NCI-H1105 (cell line): Measurements from ENCODE around the gene MMEL1.

Experiments
- DNase-seq: peaks from one replicate; lab custom pipeline; 2025; lab: John Stamatoyannopoulos, UW

MMEL1 gene

DNA sequence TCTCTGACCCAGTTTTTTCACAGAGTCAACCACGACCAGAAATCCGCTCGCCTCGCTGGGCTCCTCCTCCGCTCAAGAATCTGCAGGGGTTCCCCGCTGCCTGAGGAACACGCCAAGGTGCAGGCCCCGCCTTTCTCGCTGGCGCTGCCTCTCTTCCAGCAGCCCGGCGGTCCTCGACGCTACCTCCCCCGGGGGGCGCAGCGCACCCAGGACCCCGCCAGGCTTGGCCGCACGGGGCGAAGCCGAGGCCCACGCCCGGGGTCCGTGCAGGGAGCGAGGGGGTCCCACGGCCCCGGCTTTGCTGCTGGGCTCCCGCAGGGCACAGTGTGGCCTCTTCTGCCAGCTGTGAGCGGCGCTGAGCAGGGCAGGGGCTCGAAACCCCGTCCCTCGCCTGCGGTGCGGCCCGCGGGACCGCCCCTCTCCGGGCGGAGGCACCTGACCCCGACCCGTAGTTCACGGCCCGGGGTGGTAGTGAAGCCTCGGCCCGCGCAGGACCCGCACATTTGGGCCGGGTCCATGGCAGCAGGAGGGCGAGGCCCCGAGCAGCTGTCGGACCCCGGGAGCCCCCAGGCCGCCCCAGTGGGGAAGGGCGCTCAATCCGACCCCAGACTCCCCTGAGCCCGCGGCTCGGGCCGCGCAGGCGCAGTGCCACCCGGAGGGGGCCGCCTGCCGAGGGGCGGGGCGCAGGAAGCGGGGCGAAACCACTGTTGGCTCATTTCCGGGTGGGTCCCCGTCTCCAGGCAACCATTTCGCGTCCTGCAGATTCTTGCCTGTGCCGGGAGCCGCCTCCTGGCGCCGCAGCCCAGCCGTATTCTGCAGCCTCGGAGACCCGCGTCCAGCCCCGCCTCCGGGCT lies 10.0 kb upstream of the MMEL1 start:
- DNase-seq = peak; percentile 82

DNA sequence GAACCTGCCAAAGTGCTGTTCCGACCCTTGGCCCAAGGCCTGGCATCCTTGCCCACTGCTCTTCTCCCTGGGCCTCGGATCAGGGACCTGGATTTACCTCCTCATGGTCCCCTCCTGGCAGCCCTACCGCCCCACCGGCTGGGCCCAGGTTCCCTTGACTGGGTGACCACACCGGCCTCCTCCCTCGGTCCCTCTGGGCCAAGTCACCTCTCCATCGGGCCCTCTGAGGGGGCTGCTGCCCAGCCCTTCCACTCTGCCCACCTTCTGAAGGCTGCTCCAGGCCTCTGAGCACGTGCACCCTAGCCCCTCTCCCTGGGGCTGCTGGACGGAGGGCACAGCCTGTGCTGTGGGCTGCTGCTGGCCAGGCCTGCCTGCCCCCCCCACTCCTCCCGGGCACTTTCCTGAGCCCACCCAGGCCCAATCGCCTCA lies 9.3 kb upstream of the MMEL1 start:
- DNase-seq = no peak

DNA sequence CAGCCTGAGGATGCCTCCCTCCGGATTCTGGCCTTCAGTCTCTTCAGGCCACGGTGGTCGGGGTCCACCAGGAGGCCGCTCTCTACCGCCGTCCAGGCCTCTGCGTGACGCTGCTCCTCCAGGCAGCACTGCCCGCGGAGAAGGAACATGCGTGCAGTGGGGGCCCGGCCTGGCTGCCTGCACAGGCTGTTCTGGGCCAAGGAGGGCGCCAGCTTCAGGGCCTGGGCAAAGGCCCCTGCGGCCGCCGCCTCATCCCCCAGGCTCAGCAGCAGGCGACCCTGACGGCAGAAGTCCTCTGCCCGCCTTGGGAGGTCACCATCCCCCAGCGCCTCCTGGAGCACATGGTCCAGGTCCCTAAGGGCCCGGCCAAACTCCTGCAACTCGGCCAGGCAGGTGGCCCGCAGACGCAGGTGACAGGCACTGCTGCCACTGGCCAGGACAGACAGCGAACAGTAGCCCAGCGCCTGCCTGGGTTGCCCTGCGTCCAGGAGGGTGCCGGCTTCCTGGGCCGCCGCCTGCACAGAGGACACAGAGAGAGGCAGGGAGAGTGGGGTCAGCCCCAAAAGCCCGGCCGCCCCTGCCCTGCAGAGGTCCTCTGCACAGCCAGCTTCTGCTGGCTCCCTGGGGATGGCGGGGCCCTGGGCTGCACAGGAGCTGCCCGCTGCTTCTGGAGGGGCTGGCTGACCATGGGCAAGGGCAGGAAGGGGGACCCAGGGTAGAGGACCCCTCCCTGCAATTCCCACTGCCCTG lies 8.7 kb upstream of the MMEL1 start:
- no peak for DNase-seq

- no peak for DNase-seq
Observed at GRCh38 chr1:2640626-2641025, 7.8 kb upstream of the MMEL1 start.

- no peak for DNase-seq
Observed at GRCh38 chr1:2639607-2640521, 7.0 kb upstream of the MMEL1 start.

DNA sequence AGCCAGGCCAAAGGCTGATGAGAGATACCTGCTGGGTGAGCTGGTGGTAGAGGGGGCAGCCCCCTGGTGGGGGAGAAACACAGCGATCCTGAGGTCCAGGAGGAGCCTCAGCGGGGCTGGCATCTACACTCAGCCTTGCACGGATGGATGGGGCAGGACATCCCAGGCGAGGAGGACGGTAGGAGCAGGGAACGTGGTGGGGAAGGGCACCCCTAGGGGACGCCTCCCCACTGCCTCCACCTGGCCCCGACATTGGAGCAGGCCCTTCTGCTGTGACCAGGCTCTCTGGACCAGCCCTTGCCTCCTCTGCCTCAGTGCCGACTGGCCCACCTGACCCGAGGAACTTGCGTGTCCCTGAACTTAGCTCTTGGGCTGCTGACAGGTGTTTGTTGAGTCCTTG lies 6.4 kb upstream of the MMEL1 start:
- no peak for DNase-seq

DNA sequence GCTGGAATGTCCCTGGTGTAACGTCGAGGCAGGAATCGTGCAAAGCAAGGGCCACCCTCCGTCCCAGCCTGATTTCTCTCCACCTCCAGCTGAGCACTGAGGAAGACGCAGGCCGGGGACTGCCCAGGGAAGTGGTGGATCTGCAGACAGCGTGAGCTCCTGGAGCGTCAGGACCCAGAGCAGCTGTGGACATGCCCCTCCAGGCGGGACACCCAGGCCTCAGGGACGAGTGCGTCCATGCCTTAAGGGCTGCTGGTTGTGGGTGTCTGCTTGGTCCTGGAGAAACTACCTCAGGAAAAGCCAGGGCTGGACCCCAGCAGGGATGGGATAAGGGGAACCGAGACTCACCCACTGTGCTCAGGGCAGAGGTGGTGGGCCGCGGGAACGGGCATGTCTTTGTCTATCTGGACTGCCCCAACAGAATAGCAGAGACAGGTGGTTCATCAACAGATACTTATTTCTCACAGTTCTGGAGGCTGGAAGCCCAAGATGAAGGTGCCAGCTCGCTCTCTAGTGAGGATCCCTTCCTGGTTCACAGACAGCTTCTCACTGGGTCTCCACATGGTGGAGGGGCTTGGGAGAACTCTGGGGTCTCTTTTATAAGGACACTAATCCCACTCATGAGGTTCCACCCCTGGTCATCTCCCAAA lies 5.8 kb upstream of the MMEL1 start:
- no peak for DNase-seq

DNA sequence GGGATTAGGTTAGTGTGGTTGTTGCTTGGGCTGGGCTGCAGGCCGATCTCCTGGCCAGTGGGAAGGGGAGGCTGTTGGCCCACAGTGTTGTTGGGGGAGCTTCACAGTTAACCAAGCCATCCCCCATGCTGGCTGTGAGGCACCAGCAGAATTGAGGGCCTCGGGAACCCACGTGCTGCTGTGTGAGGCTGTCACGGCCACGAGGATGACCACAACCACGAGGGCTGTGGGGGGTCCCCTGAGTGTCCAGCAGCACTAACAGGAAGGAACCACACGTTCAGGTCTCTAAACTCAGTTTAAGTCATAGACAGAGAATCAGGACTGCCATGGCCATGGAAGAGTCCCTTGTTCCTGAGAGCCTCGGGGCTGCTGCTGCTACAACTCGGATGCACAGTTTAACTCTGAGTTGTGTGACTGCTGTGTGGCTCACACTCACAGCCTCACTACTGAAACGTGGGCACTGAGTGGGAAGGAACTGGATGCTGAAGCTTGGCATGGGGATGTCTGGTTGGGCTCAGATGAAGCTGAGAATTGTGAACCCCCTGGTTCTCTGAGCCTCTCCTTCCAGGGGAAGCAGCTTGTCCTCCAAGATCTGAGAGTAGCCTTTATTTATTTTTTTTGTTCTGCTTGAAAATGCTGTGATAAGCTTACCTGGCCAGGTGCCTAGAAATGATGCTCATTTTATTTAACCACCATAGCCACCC lies 4.8 kb upstream of the MMEL1 start:
- DNase-seq = no peak

GRCh38 chr1:2636733-2637132 lies 3.9 kb upstream of the MMEL1 start:
- no peak for DNase-seq

DNA sequence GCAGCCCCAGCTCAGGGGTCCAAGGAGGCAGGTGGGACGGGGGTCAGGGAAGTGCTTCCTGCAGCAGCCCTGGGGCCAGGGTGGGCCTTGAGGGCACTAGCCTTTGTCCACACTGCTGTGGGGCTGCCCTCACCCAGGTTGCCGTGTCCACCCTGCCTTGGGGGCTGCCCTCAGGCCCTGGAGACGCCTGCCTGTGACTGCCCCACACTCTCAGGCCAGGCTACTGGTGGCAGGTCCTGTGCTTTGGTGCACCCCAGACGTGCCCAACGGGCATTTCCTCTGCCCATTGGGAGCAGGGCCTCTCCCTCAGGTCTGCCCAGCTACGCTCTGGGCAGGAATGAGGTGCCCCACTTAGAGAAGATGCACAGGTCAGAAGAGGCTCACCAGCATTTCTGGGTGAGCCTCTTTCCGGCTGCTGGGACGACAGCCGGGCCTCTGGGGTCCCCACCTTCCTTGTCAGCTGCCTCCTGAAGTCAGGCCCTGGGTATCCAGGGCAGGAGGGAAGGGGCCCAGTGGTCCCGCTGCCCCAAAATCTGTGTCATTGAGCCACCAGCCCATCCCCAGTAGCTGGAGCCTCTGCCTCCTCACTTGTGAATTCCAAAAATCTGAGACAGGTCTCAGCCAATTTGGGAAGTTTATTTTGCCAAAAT lies 2.7 kb upstream of the MMEL1 start:
- no peak for DNase-seq

GRCh38 chr1:2633936-2634491 lies 1.2 kb upstream of the MMEL1 start:
- DNase-seq = no peak

DNA sequence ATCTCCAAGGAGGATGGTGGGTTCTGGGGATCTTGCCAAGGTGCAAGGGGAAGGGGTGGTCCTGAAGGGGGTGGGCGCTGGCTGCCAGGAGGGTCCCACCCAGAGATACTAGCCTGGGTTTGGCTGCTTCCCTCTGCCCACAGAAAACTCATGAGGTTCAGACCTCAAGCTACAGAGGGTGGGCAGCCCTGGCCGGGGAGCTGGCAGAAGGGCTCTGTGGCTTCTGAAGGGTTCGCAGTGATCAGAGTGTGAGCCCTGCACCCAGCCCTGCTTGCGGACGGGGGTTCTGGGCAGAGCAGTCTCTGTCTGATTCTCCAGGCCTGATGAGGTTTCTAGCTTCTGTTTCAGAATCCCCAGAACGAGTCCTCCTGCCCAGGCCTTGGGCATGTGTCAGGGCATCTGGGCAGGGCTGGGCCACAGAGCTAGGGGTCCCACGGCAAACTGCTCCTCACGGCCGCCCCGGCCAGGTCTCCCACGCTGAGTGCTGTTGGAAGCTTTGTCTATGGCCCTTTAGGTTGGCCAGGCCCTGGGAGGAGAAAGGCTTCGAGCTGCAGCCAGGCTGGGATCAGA lies 635 bp upstream of the MMEL1 start:
- DNase-seq = no peak

GRCh38 chr1:2632051-2632430 lies 775 bp downstream of the MMEL1 start:
- DNase-seq = no peak

- DNase-seq = no peak
Observed at GRCh38 chr1:2631136-2632050, 1.4 kb downstream of the MMEL1 start.

DNA sequence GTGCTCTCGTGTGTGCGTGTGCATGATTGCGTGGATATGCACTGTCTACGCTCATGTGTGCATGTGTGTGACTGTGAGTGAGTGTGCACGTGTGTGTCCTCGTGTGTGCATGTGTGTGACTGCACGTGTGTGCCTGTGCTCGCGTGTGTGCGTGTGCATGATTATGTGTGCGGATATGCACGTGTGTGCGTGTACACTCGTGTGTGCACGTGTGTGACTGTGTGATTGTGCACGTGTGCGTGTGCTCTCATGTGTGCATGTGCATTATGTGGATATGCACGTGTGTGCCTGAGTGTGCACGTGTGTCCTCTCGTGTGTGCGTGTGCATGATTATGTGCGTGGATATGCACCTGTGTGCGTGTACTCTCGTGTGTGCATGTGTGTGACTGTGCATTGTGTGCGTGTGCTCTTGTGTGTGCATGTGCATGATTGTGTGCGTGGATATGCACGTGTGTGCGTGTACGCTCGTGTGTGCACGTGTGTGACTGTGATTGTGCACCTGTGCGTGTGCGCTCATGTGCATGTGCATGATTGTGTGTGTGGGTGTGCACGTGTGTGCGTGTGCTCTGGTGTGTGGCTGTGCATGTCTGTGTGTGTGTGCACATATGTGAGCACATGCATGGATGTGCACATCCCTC lies 2.2 kb downstream of the MMEL1 start:
- DNase-seq = no peak

- DNase-seq = no peak
Observed at GRCh38 chr1:2629627-2630497, 3.0 kb downstream of the MMEL1 start.

- DNase-seq = no peak
Observed at GRCh38 chr1:2628933-2629626, 3.7 kb downstream of the MMEL1 start.
